IMR-90 (cell line): Measurements from ENCODE around the gene SRGAP3. TPM values are rescaled to one million over a fixed set of nuclear protein-coding genes. Genes with fewer than 3 reads are reported as not detected.

Experiments
- ATAC-seq: fragments of 200-7000 bp; cut with Tn5 transposase; 2 replicates; pipeline ENCODE4 v1.9.1; 2020; ENCODE audit warnings: low read depth, mild to moderate bottlenecking, moderate library complexity
- BruUV-seq: library from RNA; stranded (reverse); fragments of 400-500 nt; replicated peaks from 2 replicates; lab custom pipeline; 2021; lab: Mats Ljungman, UMichigan
- CTCF ChIA-PET: fragments of 300-600 bp; formaldehyde crosslinking; extraction: SDS; loops from one replicate; lab custom pipeline; 2021; ENCODE audit warnings: antibody characterized with exemption; lab: Yijun Ruan, JAX
- POLR2A ChIA-PET: fragments of 300-600 bp; sonication (Branson Sonifier 250); formaldehyde crosslinking; loops from one replicate; lab custom pipeline; 2022; ENCODE audit warnings: antibody characterized with exemption; ENCODE audit not compliant: unreplicated experiment; lab: Charles Lee
- DNase-seq: peaks from one replicate; pipeline ENCODE4 v3.0.0; 2013
- H2AFZ ChIP-seq: replicated peaks from 2 replicates; pipeline ENCODE3; 2013; ENCODE audit warnings: low read length, mild to moderate bottlenecking; ENCODE audit not compliant: poor library complexity
- H2AK5ac ChIP-seq: 2 replicates; pipeline ENCODE4 v1.6.1; 2013; ENCODE audit warnings: low read depth, low read length, inconsistent platforms
- H2AK9ac ChIP-seq: replicated peaks from 2 replicates; pipeline ENCODE3; 2013; ENCODE audit warnings: mild to moderate bottlenecking, low read depth, low read length, moderate library complexity; ENCODE audit not compliant: poor library complexity
- H2BK120ac ChIP-seq: 2 replicates; pipeline ENCODE4 v1.6.1; 2013; ENCODE audit warnings: low read depth, low read length, inconsistent platforms
- H2BK15ac ChIP-seq: 3 replicates; pipeline ENCODE4 v1.6.1; 2013; ENCODE audit warnings: low read depth, low read length, inconsistent platforms
- H2BK20ac ChIP-seq: 2 replicates; pipeline ENCODE4 v1.6.1; 2013; ENCODE audit warnings: low read depth, mild to moderate bottlenecking, inconsistent platforms, low read length, moderate library complexity
- H2BK5ac ChIP-seq: 2 replicates; pipeline ENCODE4 v1.6.1; 2013; ENCODE audit warnings: mild to moderate bottlenecking, low read depth, low read length, inconsistent platforms; ENCODE audit not compliant: poor library complexity, severe bottlenecking
- H3K14ac ChIP-seq: replicated peaks from 2 replicates; pipeline ENCODE4 v1.6.1; 2013; ENCODE audit warnings: low read depth, low read length, inconsistent platforms
- H3K18ac ChIP-seq: 2 replicates; pipeline ENCODE4 v1.6.1; 2013; ENCODE audit warnings: low read depth, low read length, control low read depth
- H3K23ac ChIP-seq: 2 replicates; pipeline ENCODE4 v1.6.1; 2013; ENCODE audit warnings: low read depth, low read length, inconsistent platforms
- H3K27ac ChIP-seq: 2 replicates; pipeline ENCODE4 v1.5.1; 2013; ENCODE audit warnings: mild to moderate bottlenecking, control low read depth, low read length; ENCODE audit not compliant: insufficient read depth
- H3K27me3 ChIP-seq: 2 replicates; pipeline ENCODE4 v1.6.1; 2013; ENCODE audit warnings: low read length; ENCODE audit not compliant: control insufficient read depth, insufficient read depth
- H3K36me3 ChIP-seq: 2 replicates; pipeline ENCODE4 v1.6.1; 2013; ENCODE audit warnings: low read length, mixed read lengths; ENCODE audit not compliant: control insufficient read depth, insufficient read depth
- H3K4ac ChIP-seq: 2 replicates; pipeline ENCODE4 v1.6.1; 2013; ENCODE audit warnings: low read depth, low read length, inconsistent platforms
- H3K4me1 ChIP-seq: 2 replicates; pipeline ENCODE4 v1.6.1; 2013; ENCODE audit warnings: low read length, mixed read lengths; ENCODE audit not compliant: control insufficient read depth, insufficient read depth
- H3K4me2 ChIP-seq: 2 replicates; pipeline ENCODE4 v1.6.1; 2013; ENCODE audit warnings: low read depth, mild to moderate bottlenecking, control low read depth, low read length, moderate library complexity
- H3K4me3 ChIP-seq: 2 replicates; pipeline ENCODE4 v1.5.1; 2013; ENCODE audit warnings: low read depth, mild to moderate bottlenecking, control low read depth, low read length, moderate library complexity; ENCODE audit not compliant: insufficient read depth
- H3K56ac ChIP-seq: 2 replicates; pipeline ENCODE4 v1.6.1; 2013; ENCODE audit warnings: low read length, inconsistent platforms; ENCODE audit not compliant: insufficient read depth; ENCODE audit errors: extremely low read depth
- H3K79me1 ChIP-seq, 2 experiments: 2 replicates each; pipeline ENCODE4 v1.6.1; 2013; ENCODE audit warnings: low read length in 2 of 2, inconsistent platforms in 1 of 2, low read depth in 1 of 2
- H3K9ac ChIP-seq: 2 replicates; pipeline ENCODE4 v1.6.1; 2013; ENCODE audit warnings: low read depth, low read length, control low read depth
- H3K9me1 ChIP-seq: 2 replicates; pipeline ENCODE4 v1.6.1; 2013; ENCODE audit warnings: low read length, inconsistent platforms; ENCODE audit not compliant: insufficient read depth
- H3K9me3 ChIP-seq: 2 replicates; pipeline ENCODE4 v1.6.1; 2013; ENCODE audit warnings: low read length; ENCODE audit not compliant: control insufficient read depth, insufficient read depth
- H4K20me1 ChIP-seq: 2 replicates; pipeline ENCODE4 v1.6.1; 2013; ENCODE audit warnings: low read length, inconsistent platforms; ENCODE audit not compliant: insufficient read depth
- H4K5ac ChIP-seq: 2 replicates; pipeline ENCODE4 v1.6.1; 2013; ENCODE audit warnings: mild to moderate bottlenecking, low read depth, low read length, control low read depth
- H4K8ac ChIP-seq, 2 experiments: 2 replicates each; pipeline ENCODE4 v1.6.1; 2013; ENCODE audit warnings: low read depth in 2 of 2, low read length in 2 of 2, control low read depth in 1 of 2, inconsistent platforms in 1 of 2
- H4K91ac ChIP-seq: 2 replicates; pipeline ENCODE4 v1.6.1; 2013; ENCODE audit warnings: low read depth, low read length, inconsistent platforms; ENCODE audit not compliant: insufficient read depth
- BHLHE40 ChIP-seq: fragments of 150-350 bp; IDR thresholded peaks from 2 replicates; pipeline ENCODE4 v1.6.1; 2016; ENCODE audit warnings: mild to moderate bottlenecking, low read depth, low read length
- CEBPB ChIP-seq: IDR thresholded peaks from 2 replicates; pipeline ENCODE4 v1.6.1; 2012; ENCODE audit warnings: low read depth, low read length, improper control_type of control experiment
- CHD1 ChIP-seq: IDR thresholded peaks from 2 replicates; pipeline ENCODE4 v1.6.1; 2012; ENCODE audit warnings: low read depth, low read length, improper control_type of control experiment
- CTCF ChIP-seq: conservative IDR thresholded peaks from 2 replicates; pipeline ENCODE4 v1.5.1; 2012; ENCODE audit warnings: mild to moderate bottlenecking, low read depth, low read length, improper control_type of control experiment
- ELK1 ChIP-seq: fragments of 150-350 bp; IDR thresholded peaks from 2 replicates; pipeline ENCODE4 v1.6.1; 2016; ENCODE audit warnings: low read depth, mild to moderate bottlenecking, low read length, moderate library complexity, borderline replicate concordance
- FOS ChIP-seq: fragments of 150-350 bp; IDR thresholded peaks from 2 replicates; pipeline ENCODE4 v1.6.1; 2016; ENCODE audit warnings: low read depth, low read length
- MAFK ChIP-seq: IDR thresholded peaks from 2 replicates; pipeline ENCODE4 v1.6.1; 2012; ENCODE audit warnings: low read depth, low read length, improper control_type of control experiment
- MAZ ChIP-seq: IDR thresholded peaks from 2 replicates; pipeline ENCODE4 v1.6.1; 2012; ENCODE audit warnings: low read depth, mild to moderate bottlenecking, low read length, improper control_type of control experiment, moderate library complexity, borderline replicate concordance
- MXI1 ChIP-seq: IDR thresholded peaks from 2 replicates; pipeline ENCODE4 v1.6.1; 2012; ENCODE audit warnings: low read depth, mild to moderate bottlenecking, low read length, moderate library complexity, borderline replicate concordance
- NFE2L2 ChIP-seq: fragments of 150-350 bp; IDR thresholded peaks from 2 replicates; pipeline ENCODE4 v1.6.1; 2016; ENCODE audit warnings: low read depth, mild to moderate bottlenecking, low read length
- POLR2A ChIP-seq: IDR thresholded peaks from 2 replicates; pipeline ENCODE4 v1.6.1; 2012; ENCODE audit warnings: mild to moderate bottlenecking, low read depth, low read length
- RAD21 ChIP-seq: IDR thresholded peaks from 2 replicates; pipeline ENCODE4 v1.6.1; 2012; ENCODE audit warnings: low read length, improper control_type of control experiment
- RCOR1 ChIP-seq: IDR thresholded peaks from 2 replicates; pipeline ENCODE4 v1.6.1; 2012; ENCODE audit warnings: mild to moderate bottlenecking, low read length, improper control_type of control experiment; ENCODE audit not compliant: insufficient replicate concordance
- RFX5 ChIP-seq: IDR thresholded peaks from 2 replicates; pipeline ENCODE4 v1.8.0; 2012; ENCODE audit warnings: low read depth, mild to moderate bottlenecking, low read length, moderate library complexity
- SMC3 ChIP-seq: fragments of 150-350 bp; IDR thresholded peaks from 2 replicates; pipeline ENCODE4 v1.6.1; 2016; ENCODE audit warnings: low read depth, mild to moderate bottlenecking, antibody characterized with exemption, low read length, moderate library complexity
- USF2 ChIP-seq: fragments of 150-350 bp; IDR thresholded peaks from 2 replicates; pipeline ENCODE4 v1.6.1; 2017; ENCODE audit warnings: mild to moderate bottlenecking, antibody characterized with exemption, low read length, low read depth
- WGBS, 2 experiments: methylation state at CpG; one replicate each; pipeline versions ENCODE4 v1.1.5 to v1.1.7; 2013; ENCODE audit warnings: missing lambda C conversion rate in 2 of 2; ENCODE audit not compliant: insufficient read length in 1 of 2; ENCODE audit errors: extremely low coverage in 2 of 2; 5-methylcytosine and 5-hydroxymethylcytosine counted together
- dilution Hi-C: fragments of 300-500 bp; cut with HindIII; formaldehyde crosslinking; loops from one replicate; pipeline ENCODE4 v1.14.3; 2018; ENCODE audit warnings: low sequenced_read_pairs; ENCODE audit not compliant: unreplicated experiment
- in situ Hi-C: fragments of 300-500 bp; cut with MboI; formaldehyde crosslinking; loops from 3 replicates; pipeline ENCODE4 v1.14.3; 2019; ENCODE audit warnings: low sequenced_read_pairs, inconsistent platforms, mixed read lengths
- intact Hi-C: fragments of 100-400 bp; cut with micrococcal nuclease; formaldehyde crosslinking; loops from 2 replicates; pipeline ENCODE4 v1.10.0; 2022
- polyA plus RNA-seq, 3 experiments: library from polyadenylated mRNA; depleted of rRNA; stranded (reverse); fragments of >200 nt; gene quantifications; 2 replicates each; pipeline ENCODE4 v1.2.3, GENCODE V29; 2012; ENCODE audit warnings: low replicate concordance in 1 of 3
- total RNA-seq: library from RNA; depleted of rRNA; stranded (reverse); fragments of >200 nt; gene quantifications from 2 replicates; pipeline ENCODE4 v1.2.3, GENCODE V29; 2012

SRGAP3 gene
- total and polyA plus RNA-seq, 2 of the 4 experiments (the other 2 are of a cell fraction): 0.68 to 1.4 TPM

GRCh38 chr3:9217784-9218513 lies 31.5 kb downstream of the SRGAP3 start:
- no peak overlapping the region for H2AK5ac ChIP-seq
- H2AK9ac ChIP-seq: no peak overlapping the region
- no peaks in the 10 kb centered on the region; the same call in 1 of the 2 replicates for H3K27me3 ChIP-seq
- H3K4me1 ChIP-seq: no peaks in the 10 kb centered on the region
- H3K4me2 ChIP-seq: no peak overlapping the region
- H3K9ac ChIP-seq: no peak overlapping the region
- no peak overlapping the region for H3K27ac ChIP-seq
- no peak overlapping the region for H3K4me3 ChIP-seq
- H4K91ac ChIP-seq: no peak overlapping the region
- H3K36me3 ChIP-seq: no peaks in the 10 kb centered on the region
- no peak overlapping the region for H2BK120ac ChIP-seq
- H2AFZ ChIP-seq: no peak overlapping the region
- no peaks in the 10 kb centered on the region for H3K9me1 ChIP-seq
- no peak for TF ChIP-seq CTCF
- no peak for TF ChIP-seq RCOR1
- no peak for TF ChIP-seq MXI1
- no peak for TF ChIP-seq RAD21
- no peak for TF ChIP-seq RFX5
- no peak for TF ChIP-seq USF2
- no peak for TF ChIP-seq NFE2L2
- TF ChIP-seq CEBPB: no peak
- no peak for TF ChIP-seq SMC3
- no peak for TF ChIP-seq POLR2A
- TF ChIP-seq BHLHE40: no peak
- no peak for TF ChIP-seq MAZ
- TF ChIP-seq FOS: no peak
- no peak for TF ChIP-seq MAFK
- no peak for TF ChIP-seq CHD1
- no peak for TF ChIP-seq ELK1
- no peaks in the 10 kb centered on the region for H3K79me1 ChIP-seq
- H3K18ac ChIP-seq: no peak overlapping the region
- H2BK5ac ChIP-seq: no peak overlapping the region
- no peak overlapping the region for H2BK15ac ChIP-seq
- no peak overlapping the region for H3K23ac ChIP-seq
- ATAC-seq (no peak), DNase-seq (no peak)
- POLR2A ChIA-PET: no interaction called here
- CTCF ChIA-PET: no interaction called here
- no peak overlapping the region for H3K4ac ChIP-seq
- no peak overlapping the region for H3K14ac ChIP-seq
- H4K20me1 ChIP-seq: no peaks in the 10 kb centered on the region
- no peak overlapping the region for H3K56ac ChIP-seq
- no peak overlapping the region for H2BK20ac ChIP-seq
- no peak overlapping the region for H4K8ac ChIP-seq
- in situ Hi-C loops (no loop called here), intact Hi-C loops (no loop called here), dilution Hi-C loops (no loop called here)
- WGBS, 2 experiments: 17% methylated on average over 2 of the region's 8 CpGs; no CpG with 5 or more reads in 1 of the 2 experiments
- no peak overlapping the region for H4K5ac ChIP-seq
- no TSS peak for BruUV-seq
- no peaks in the 10 kb centered on the region for H3K9me3 ChIP-seq
